ENCODE results near the gene HFM1. TPM values are rescaled to one million over a fixed set of nuclear protein-coding genes. Genes with fewer than 3 reads are reported as not detected.
"Not testable (repeated sequence)": the region's sequence is repeated elsewhere in the genome, so short reads cannot be mapped to it uniquely, and the experiment has no call there.

Gene HFM1
- total RNA-seq, 2 donors from 2014 or later: 2.6 to 3.0 TPM

GRCh38 chr1:91439016-91439415 lies 34.4 kb upstream of the HFM1 start:
- Histone ChIP-seq H3K4me1 (no peaks in the 10 kb centered on the region), H3K4me3 (no peak overlapping the region), H3K36me3 (no peaks in the 10 kb centered on the region), H3K27ac (no peak overlapping the region), H3K9me3 (no peaks in the 10 kb centered on the region), H3K27me3 (no peaks in the 10 kb centered on the region)
- DNase-seq (ENCODE audit: low spot score): no peak
- no peak for TF ChIP-seq CTCF (IDR thresholded peaks at IDR 0.05)

DNA sequence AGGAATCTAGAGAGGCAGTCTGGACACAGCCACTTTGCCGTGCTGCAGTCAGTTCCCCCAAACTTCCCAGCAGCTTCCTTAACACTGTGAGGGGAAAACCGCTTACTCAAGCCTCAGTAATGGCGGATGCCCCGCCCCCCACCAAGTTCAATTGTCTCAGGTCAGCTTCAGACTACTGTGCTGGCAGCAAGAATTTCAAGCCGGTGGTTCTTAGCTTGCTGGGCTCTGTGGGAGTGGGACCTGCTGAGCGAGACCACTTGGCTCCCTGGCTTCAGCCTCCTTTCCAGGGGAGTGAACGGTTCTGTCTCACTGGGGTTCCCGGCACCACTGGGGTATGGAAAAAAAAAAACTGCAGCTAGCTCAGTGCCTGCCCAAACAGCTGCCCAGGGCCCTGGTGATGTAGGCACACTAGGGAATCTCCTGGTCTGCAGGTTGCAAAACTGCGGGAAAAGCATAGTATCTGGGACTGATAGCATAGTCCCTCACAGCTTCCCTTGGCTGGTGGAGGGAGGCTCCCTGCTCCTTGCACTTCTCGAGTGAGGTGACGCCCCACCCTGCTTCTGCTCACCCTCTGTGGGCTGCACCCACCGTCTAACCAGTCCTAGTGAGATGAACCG lies 23.7 kb upstream of the HFM1 start:
- H3K9me3 ChIP-seq: no peaks in the 10 kb centered on the region
- no peaks in the 10 kb centered on the region for H3K27me3 ChIP-seq
- no peak for TF ChIP-seq CTCF (IDR thresholded peaks at IDR 0.05)
- no peak for DNase-seq (ENCODE audit: low spot score)
- H3K27ac ChIP-seq: no peak overlapping the region
- H3K4me1 ChIP-seq: no peaks in the 10 kb centered on the region
- H3K36me3 ChIP-seq: no peaks in the 10 kb centered on the region
- no peak overlapping the region for H3K4me3 ChIP-seq

- DNase-seq (ENCODE audit: low spot score): no peak
- no peaks in the 10 kb centered on the region for H3K9me3 ChIP-seq
- no peak overlapping the region for H3K27ac ChIP-seq
- H3K4me3 ChIP-seq: no peak overlapping the region
- H3K4me1 ChIP-seq: no peaks in the 10 kb centered on the region
- TF ChIP-seq CTCF (IDR thresholded peaks at IDR 0.05): no peak
- H3K36me3 ChIP-seq: no peaks in the 10 kb centered on the region
- H3K27me3 ChIP-seq: no peaks in the 10 kb centered on the region
These were observed 23.1 kb upstream of the HFM1 start for GRCh38 chr1:91427741-91428140.

DNA sequence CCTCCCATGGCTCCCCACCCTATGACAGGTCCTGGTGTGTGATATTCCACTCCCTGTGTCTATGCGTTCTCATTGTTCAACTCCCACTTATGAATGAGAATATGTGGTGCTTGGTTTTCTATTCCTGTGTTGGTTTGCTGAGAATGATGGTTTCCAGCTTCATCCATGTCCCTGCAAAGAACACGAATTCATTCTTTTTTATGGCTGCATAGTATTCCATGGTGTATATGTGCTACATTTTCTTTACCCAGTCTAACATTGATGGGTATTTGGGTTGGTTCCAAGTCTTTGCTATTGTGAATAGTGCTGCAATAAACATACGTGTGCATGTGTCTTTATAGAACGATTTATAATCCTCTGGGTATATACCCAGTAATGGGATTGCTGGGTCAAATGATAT lies 17.9 kb upstream of the HFM1 start:
- H3K9me3 ChIP-seq; H3K27me3 ChIP-seq; H3K36me3 ChIP-seq; DNase-seq (ENCODE audit: low spot score); H3K4me3 ChIP-seq; H3K4me1 ChIP-seq; H3K27ac ChIP-seq: not testable (repeated sequence)

DNA sequence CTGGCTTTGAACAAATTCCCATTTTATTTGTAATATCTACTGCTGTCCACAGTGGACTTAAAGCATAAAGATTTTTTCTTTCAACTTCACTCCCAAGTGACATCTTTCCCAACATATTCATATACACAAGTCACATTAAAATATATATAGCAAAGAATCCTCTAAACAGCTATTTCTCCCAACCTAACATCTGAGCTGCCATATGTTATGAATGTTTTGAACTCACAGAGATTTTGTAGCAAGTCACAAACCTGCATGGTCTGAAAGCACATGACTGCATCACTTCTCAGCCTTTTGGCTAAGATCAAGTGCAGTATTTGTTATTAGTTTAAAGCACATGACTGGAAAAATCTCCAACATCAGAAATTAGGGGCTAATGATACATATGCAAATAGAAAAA lies 7.7 kb upstream of the HFM1 start:
- Histone ChIP-seq H3K9me3 (no peaks in the 10 kb centered on the region), H3K36me3 (no peaks in the 10 kb centered on the region), H3K4me1 (no peaks in the 10 kb centered on the region), H3K27ac (no peak overlapping the region), H3K27me3 (no peaks in the 10 kb centered on the region), H3K4me3 (no peak overlapping the region)
- DNase-seq (ENCODE audit: low spot score): no peak
- no peak for TF ChIP-seq CTCF (IDR thresholded peaks at IDR 0.05)

DNA sequence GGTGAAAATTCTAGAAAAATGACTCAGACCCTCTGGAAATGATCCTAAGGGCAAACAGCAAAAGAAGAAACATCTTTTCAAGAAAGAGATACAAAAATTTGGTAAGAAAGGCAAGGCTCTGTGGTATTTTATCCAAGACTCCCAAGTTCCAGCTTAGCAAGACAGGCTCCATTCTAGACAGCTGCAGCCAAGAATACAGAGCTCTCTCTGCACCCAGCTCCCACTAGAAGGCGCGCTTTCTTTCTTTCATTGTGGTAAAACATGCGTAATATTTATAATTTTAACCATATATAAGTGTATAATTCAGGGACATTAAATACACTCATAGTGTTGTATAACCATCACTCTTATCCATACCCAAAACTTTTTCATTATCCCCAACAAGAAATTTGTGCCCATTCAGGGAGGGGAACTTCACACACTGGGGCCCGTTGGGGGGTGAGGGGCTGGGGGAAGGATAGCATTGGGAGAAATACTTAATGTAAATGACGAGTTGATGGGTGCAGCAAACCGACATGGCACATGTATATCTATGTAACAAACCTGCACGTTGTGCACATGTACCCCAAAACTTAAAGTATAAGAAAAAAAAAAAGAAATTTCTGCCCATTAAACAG lies 2.2 kb upstream of the HFM1 start:
- no peak for TF ChIP-seq CTCF (IDR thresholded peaks at IDR 0.05)
- no peaks in the 10 kb centered on the region for H3K27me3 ChIP-seq
- no peak for DNase-seq (ENCODE audit: low spot score)
- H3K9me3 ChIP-seq: no peaks in the 10 kb centered on the region
- H3K4me3 ChIP-seq: no peak overlapping the region
- no peaks in the 10 kb centered on the region for H3K36me3 ChIP-seq
- no peak overlapping the region for H3K27ac ChIP-seq
- H3K4me1 ChIP-seq: peaks cover 0 to 4% of the 10 kb centered on the region in 2 donors

Measured in right atrium auricular region (tissue), 2 donors.